HG02970 (cell line): ENCODE data around the gene AMHR2.

Source experiments
- ATAC-seq: cut with Tn5 transposase; IDR thresholded peaks from one replicate; pipeline ENCODE4 v1.9.1; 2021; ENCODE audit warnings: mild to moderate bottlenecking, moderate library complexity, moderate number of reproducible peaks; ENCODE audit not compliant: unreplicated experiment, low FRiP score

The AMHR2 gene

GRCh38 chr12:53476769-53477209 is 53.1 kb downstream of the AMHR2 start:
- ATAC-seq = no peak

GRCh38 chr12:53478865-53479264 is 55.2 kb downstream of the AMHR2 start:
- ATAC-seq = no peak

GRCh38 chr12:53479331-53479730 is 55.7 kb downstream of the AMHR2 start:
- ATAC-seq = no peak

GRCh38 chr12:53480491-53481442 is 57.1 kb downstream of the AMHR2 start:
- ATAC-seq = no peak
